Thoracic aorta (tissue), 2 donors: ENCODE measurements around the gene ANAPC2. TPM values are rescaled to one million over a fixed set of nuclear protein-coding genes. Genes with fewer than 3 reads are reported as not detected.

ENCODE experiments used
- ATAC-seq: fragments of 150-250 bp; one replicate; pipeline ENCODE4 v1.8.0; 2017; ENCODE audit warnings: low read depth; ENCODE audit not compliant: insufficient number of reproducible peaks, low FRiP score
- DNase-seq: peaks from one replicate; pipeline ENCODE4 v3.0.0-alpha.2; 2020; ENCODE audit warnings: low spot score
- H3K27ac ChIP-seq, 2 donors: fragments of 200-600 bp; sonication (generic); 1 replicate in 1 of 2; 2 replicates in 1 of 2; pipeline ENCODE4 v1.5.1; 2016; ENCODE audit warnings: mild to moderate bottlenecking in 2 of 2, moderate library complexity in 2 of 2
- H3K27me3 ChIP-seq: fragments of 200-600 bp; sonication (generic); replicated peaks from 2 replicates; pipeline ENCODE4 v1.6.0; 2016; ENCODE audit warnings: mild to moderate bottlenecking; ENCODE audit not compliant: insufficient read depth
- H3K36me3 ChIP-seq: fragments of 200-600 bp; sonication (generic); one replicate; pipeline ENCODE4 v1.5.1; 2016
- H3K4me1 ChIP-seq, 2 donors: fragments of 200-600 bp; sonication (generic); 1 replicate in 1 of 2; 2 replicates in 1 of 2; pipeline versions ENCODE4 v1.5.1 to v1.6.0; 2016; ENCODE audit warnings: low read depth in 2 of 2, mild to moderate bottlenecking in 1 of 2; ENCODE audit not compliant: control insufficient read depth in 1 of 2
- H3K4me3 ChIP-seq: fragments of 200-600 bp; sonication (generic); 2 replicates; pipeline ENCODE4 v1.5.1; 2016; ENCODE audit warnings: mild to moderate bottlenecking
- H3K9me3 ChIP-seq: fragments of 200-600 bp; sonication (generic); 2 replicates; pipeline ENCODE4 v1.5.1; 2016
- total RNA-seq, 2 donors: library from RNA; depleted of rRNA; stranded (reverse); fragments of >200 nt; gene quantifications; one replicate each; pipeline versions ENCODE4 v1.1.0 to v1.2.3, GENCODE V29; 2016
- TF ChIP-seq, protein P1 (sequence below): fragments of 200-600 bp; sonication (generic); IDR thresholded peaks from one replicate; pipeline ENCODE4 v1.5.1; 2019; ENCODE audit warnings: antibody characterized with exemption

The ANAPC2 gene
- total RNA-seq, 2 donors from 2014 or later: 25.2 to 43.0 TPM

GRCh38 chr9:137141976-137142936 is 46.1 kb downstream of the ANAPC2 start:
- TF ChIP-seq, protein P1, sequence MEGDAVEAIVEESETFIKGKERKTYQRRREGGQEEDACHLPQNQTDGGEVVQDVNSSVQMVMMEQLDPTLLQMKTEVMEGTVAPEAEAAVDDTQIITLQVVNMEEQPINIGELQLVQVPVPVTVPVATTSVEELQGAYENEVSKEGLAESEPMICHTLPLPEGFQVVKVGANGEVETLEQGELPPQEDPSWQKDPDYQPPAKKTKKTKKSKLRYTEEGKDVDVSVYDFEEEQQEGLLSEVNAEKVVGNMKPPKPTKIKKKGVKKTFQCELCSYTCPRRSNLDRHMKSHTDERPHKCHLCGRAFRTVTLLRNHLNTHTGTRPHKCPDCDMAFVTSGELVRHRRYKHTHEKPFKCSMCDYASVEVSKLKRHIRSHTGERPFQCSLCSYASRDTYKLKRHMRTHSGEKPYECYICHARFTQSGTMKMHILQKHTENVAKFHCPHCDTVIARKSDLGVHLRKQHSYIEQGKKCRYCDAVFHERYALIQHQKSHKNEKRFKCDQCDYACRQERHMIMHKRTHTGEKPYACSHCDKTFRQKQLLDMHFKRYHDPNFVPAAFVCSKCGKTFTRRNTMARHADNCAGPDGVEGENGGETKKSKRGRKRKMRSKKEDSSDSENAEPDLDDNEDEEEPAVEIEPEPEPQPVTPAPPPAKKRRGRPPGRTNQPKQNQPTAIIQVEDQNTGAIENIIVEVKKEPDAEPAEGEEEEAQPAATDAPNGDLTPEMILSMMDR: no peak
- Histone ChIP-seq H3K4me3 (no peak overlapping the region), H3K36me3 (no peaks in the 10 kb centered on the region), H3K9me3 (no peaks in the 10 kb centered on the region), H3K27ac (no peak overlapping the region), H3K27me3 (peaks cover 20% of the 10 kb centered on the region), H3K4me1 (peaks cover 0 to 3% of the 10 kb centered on the region in 2 donors)
- no peak for ATAC-seq
- no peak for DNase-seq

DNA sequence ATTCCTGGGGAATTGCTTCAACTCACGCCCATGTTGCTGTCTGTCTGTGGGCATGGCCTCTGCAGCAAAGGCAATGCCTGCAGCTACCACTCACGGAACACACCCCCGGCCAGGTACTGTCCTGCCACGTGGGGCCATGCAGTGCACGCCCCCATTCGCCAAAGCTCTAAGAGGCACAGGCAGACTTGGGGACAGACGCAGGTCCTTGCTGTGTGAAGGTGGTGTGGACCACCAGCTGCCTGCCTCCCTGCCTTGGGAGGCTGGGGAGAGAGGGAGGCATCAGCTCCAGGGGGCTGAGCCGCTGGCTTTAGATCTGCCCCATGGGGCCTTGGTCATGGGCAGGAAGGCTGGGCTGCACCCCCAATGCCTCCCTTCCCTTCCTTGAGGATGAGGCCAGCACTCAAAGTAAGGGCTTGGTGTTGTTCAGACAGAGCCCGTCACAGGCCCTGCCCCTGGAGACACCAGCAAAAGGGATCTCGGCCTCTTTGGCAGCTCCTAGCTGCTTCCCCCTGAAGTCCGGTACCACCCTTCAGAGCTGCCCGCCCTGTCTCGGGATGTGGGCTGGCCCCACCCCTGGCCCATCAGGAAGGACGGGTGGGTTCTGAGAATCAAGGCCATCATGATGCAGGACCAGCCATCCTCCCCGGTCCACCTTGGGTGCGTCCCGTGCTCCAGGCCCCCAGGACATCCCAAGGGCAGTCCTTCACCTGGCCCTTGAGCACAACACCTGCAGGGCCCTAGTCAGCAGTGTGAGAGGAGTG is 47.1 kb downstream of the ANAPC2 start:
- TF ChIP-seq, protein P1: no peak
- no peak for ATAC-seq
- peaks cover 20% of the 10 kb centered on the region for H3K27me3 ChIP-seq
- H3K36me3 ChIP-seq: no peaks in the 10 kb centered on the region
- H3K4me1 ChIP-seq: peaks cover 0 to 3% of the 10 kb centered on the region in 2 donors
- no peak for DNase-seq
- H3K4me3 ChIP-seq: no peak overlapping the region
- H3K9me3 ChIP-seq: no peaks in the 10 kb centered on the region
- no peak overlapping the region for H3K27ac ChIP-seq

GRCh38 chr9:137140151-137141012 is 48.0 kb downstream of the ANAPC2 start:
- H3K4me3 ChIP-seq: no peak overlapping the region
- TF ChIP-seq, protein P1: no peak
- peaks cover 26% of the 10 kb centered on the region for H3K27me3 ChIP-seq
- no peaks in the 10 kb centered on the region for H3K36me3 ChIP-seq
- DNase-seq (no peak), ATAC-seq (no peak)
- H3K4me1 ChIP-seq: peaks cover 0 to 3% of the 10 kb centered on the region in 2 donors
- no peak overlapping the region for H3K27ac ChIP-seq
- no peaks in the 10 kb centered on the region for H3K9me3 ChIP-seq

DNA sequence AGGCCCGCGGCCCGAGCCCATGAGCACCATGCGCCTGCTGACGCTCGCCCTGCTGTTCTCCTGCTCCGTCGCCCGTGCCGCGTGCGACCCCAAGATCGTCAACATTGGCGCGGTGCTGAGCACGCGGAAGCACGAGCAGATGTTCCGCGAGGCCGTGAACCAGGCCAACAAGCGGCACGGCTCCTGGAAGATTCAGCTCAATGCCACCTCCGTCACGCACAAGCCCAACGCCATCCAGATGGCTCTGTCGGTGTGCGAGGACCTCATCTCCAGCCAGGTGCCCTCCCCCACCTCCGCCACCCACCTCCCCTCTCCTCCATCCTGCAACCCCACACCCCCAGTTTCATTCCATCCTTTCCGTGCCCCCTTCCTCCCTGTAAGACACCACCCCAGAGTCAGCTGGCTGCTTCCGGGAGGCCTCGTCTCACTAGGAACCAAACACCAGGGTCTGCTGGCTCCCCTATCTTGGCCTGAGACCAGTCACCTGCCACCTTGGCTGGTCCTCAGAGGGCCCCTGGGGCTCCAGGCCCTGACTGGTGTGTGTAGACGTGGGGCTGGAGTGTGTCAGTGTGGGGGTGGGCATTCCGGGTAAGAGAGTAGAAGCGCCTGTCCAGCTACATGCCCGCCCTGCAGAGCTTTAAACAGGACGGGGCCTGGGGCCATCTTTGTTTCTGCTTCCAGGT is 48.8 kb downstream of the ANAPC2 start:
- no peaks in the 10 kb centered on the region for H3K36me3 ChIP-seq
- DNase-seq (no peak), ATAC-seq (no peak)
- peaks cover 0 to 3% of the 10 kb centered on the region in 2 donors for H3K4me1 ChIP-seq
- no peak overlapping the region for H3K27ac ChIP-seq
- H3K27me3 ChIP-seq: peaks cover 26% of the 10 kb centered on the region
- H3K9me3 ChIP-seq: no peaks in the 10 kb centered on the region
- TF ChIP-seq, protein P1: no peak
- no peak overlapping the region for H3K4me3 ChIP-seq
